Stimulated activated CD4-positive, alpha-beta T cell treated with anti-CD3 and anti-CD28 coated beads, Interleukin-12 subunit alpha, Interleukin-12 subunit beta, amount 100 ng/mL, for 24 hours (primary cell): ENCODE measurements around the gene UTY.

ENCODE experiments used
- DNase-seq, 2 experiments: peaks; one replicate each; pipeline ENCODE4 v3.0.0-alpha.2; 2020; ENCODE audit warnings: low read depth in 2 of 2

Gene UTY

GRCh38 chrY:13479828-13480227 lies at the start of gene UTY:
Gene UTY, minus strand, starts transcription at chrY:13480033. Its CDS starts 368 bp downstream, at chrY:13479665.
- DNase-seq, result peak; percentile 44 to 57

DNA sequence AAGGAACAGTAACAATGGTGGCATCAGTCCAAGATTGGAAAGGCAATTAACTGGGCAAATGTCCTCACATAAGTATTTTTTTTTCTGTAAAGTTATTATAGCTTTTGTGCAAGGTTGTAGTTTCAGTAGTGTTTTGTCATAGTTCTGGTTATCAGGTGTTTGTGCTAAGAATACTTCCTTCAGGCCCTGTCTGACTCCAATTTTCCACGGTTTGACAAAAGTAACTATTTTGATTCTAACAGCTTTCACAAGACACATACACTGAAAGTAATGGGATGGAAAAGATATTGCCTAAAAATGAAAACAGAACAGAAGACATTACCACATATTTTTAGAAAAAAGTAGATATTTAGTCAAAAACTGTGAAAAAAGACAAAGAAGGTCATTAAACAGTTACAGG lies 40.6 kb upstream of the UTY start:
- no peak for DNase-seq

DNA sequence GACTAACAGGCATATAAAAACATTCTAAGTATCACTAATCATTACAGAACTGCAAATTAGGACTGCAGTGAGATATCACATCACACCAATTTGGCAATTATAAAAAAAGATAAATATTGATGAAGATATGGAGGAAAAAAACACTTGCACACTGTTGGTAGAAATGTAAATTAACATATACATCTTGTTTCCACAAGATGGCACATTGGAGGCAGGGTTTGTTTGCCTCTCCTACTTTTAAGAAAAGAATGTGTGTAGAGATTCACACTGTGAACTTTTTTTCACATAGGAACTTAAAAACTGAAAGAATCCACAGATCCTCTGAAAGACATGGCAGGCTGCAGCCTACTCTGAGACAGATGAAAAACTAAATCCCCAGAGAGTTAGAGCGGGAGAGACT lies 21.4 kb upstream of the UTY start:
- no peak for DNase-seq

DNA sequence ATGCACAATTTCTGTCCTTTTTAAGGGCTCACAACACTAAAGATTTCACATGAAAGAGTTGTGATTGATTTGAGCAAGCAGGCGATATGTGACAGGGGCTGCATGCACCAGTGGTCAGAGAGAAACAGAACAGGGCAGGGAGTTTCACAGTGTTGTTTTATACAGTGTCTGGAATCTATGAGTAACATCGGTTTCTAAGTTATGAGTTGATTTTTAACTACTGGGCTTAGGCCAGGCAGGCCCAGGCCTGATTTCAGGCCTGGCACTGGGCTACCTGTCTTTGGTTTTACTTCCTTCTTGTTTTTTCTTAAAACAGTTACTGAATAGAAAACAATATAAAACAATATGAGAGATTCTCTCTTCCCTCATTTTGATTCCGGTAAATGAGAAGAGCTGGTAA lies 13.9 kb upstream of the UTY start:
- no peak for DNase-seq

DNA sequence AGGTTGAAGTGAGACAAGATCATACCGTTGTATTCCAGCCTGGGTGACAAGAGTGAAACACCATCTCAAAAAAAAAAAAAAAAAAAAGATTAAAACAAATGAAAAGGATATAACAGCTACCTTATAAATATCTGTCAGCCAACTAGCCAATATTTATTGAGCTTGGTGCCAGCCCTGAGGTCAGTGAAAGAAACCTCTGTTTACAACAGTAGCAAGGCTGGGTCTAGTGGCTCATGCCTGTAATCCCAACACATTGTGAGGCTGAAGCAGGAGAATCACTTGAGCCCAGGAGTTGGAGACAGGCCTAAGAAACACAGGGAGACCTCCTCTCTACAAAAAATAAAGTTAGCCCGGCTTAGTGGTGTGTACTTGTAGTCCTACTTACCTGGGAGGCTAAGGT lies 12.6 kb upstream of the UTY start:
- DNase-seq, result no peak

DNA sequence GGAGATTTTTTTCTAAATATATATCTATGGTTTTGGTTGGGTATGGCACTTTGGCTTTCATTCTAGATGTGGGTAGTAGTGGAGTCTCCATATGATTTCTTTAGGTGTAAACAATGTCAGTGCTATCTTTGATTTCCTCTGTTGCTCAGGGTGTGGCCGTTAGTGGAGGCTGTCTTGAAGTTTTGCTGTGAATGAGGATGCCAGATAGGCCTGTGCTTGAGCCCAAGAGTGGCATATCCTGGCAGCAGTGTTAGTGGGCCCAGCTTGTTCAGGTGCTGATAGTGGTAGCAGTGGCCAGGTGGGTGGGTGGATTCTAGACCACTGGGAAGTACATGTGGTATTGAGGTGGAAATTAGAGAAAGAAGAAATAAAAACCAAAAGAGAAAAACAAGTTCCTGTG lies 8.9 kb upstream of the UTY start:
- DNase-seq, result no peak

DNA sequence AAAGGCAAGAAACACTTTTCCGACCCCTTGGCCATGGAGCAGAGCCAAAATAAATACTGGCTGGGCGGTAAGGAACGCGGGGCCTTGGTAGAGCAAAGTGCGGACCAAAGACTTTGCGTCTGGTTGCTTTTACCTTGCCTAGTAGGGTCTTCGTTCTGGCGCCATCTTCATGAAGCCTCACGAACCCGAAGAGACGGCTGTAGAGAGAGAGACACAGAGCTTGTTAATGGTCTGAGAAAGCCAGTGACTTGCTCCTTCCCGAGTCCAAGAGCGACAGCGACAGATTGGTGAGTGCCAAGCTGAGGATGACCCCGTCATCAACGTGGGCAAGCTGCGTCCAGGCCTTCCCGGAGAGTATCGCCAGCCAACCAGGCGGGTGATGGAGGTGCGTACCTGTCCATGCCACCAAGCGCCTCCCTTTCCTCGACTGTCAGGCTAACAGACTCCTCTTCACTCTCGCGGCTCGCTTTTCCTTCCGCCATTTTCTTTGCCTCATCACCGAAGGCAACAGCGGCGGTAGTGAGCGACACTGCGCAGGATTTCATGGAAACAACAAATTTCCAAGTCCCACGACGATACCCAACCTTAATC lies 617 bp downstream of the UTY start:
- peak; percentile 17 to 36 for DNase-seq

- DNase-seq, result peak; percentile 8 to 11
These were observed 1.6 kb downstream of the UTY start for GRCh38 chrY:13478126-13478785.

- DNase-seq, result no peak
These were observed 4.8 kb downstream of the UTY start for GRCh38 chrY:13474997-13475396.

DNA sequence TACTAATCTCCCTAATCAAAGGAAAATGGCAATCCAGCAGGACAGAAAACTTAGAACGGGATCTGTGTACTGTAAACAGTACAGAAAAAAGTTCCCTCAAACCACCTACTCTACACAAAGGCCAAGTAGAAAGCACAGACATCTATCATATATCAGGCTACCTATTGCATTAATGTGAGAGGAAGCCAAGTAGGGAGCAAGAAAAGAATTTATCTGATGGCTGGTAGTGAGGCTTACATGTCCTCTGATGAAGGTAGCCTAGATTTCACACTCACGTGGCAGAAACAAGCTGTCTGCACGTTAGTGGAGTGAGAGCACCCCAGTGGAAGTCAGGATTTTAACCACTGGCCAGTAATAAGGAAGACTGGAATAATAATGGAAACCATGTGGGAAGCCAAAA lies 28.3 kb downstream of the UTY start:
- DNase-seq, result no peak

DNA sequence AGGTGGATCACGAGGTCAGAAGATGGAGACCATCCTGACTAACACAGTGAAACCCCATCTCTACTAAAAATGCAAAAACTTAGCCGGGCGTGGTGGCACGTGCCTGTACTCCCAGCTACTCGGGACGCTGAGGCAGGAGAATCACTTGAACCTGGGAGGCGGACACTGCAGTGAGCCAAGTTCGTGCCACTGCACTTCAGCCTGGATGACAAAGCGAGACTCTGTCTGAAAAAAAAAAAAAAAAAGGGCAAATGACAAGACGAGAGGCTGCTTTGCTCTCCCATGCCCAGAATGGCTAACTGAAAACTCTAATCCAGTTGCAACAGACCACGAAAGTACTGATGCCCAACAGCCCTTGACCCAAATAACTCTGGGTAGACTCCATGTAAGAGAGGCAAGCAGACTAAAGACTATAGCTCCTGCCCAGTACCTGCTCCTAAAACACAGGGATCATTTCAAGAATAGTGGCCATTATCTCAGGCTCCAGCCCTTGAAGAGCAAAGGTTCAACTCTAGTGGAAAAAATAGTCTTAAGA lies 29.2 kb downstream of the UTY start:
- no peak for DNase-seq

GRCh38 chrY:13445566-13445965 lies 34.3 kb downstream of the UTY start:
- no peak for DNase-seq

DNA sequence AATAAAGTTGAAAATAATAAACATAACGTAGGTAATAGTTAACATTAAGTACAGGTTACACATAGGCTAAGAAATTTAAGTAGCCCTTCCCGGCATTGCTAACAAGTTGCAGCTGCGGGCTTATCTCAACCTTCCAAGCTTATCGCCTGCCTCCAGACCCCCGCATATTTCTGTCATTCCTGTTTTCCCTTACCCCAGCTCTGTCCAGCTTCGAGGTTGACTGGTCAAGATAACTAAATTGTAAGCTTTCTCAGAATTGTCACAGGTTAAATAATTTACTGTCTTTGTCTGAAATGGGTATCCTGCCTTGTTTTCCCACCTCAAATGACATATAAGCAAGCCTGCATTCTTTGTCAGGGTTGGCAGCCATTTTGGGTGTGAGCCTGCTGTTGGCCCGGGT lies 36.7 kb downstream of the UTY start:
- DNase-seq, result no peak

- DNase-seq, result no peak
These were observed 39.0 kb downstream of the UTY start for GRCh38 chrY:13440811-13441210.

DNA sequence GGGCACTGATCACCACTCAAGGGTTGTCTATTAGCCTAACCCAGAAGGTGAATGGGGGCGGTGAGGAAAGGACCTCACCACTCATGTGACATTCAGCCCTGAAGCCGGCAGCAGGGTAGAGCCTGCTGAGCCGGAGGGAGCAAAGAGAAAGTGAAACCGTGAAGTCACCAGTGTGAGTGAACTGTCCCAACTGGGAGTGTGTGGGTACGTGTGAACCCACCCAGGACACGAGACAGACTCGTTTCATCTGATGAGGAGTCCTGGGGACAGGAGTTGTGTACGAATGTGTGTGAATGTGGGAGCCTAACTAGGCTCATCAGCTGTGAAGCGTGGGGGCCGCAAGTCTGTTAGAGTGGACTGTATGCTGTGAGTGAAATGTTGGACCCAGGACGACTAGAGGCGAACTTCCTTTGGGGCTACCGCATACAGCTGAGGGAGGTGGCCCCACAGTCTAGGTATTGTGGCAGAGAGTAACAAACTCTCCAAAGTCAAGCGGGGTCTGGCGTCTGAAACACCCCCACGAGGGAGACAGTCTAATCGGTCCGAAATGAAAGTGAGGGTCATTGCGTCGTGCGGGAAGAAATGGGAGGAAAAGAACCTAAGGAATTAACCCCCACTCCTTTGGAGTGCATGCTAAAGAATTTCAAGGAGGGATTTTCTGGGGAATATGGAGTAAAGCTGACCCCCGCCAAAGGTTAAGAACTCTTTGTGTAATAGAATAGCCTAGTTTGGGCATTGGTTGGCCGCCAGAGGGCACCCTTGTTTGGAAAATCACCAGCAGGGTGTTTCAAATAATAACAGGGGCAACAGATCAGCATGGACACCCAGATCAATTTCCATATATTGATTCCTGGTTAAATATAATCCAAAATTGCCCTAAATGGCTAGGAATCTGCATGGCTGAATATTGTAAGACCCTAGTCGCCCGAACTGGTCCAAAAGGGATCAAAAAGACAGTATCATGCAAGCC lies 43.6 kb downstream of the UTY start:
- peak; percentile 16 to 32 for DNase-seq

GRCh38 chrY:13435206-13435967 lies 44.4 kb downstream of the UTY start:
- no peak for DNase-seq

DNA sequence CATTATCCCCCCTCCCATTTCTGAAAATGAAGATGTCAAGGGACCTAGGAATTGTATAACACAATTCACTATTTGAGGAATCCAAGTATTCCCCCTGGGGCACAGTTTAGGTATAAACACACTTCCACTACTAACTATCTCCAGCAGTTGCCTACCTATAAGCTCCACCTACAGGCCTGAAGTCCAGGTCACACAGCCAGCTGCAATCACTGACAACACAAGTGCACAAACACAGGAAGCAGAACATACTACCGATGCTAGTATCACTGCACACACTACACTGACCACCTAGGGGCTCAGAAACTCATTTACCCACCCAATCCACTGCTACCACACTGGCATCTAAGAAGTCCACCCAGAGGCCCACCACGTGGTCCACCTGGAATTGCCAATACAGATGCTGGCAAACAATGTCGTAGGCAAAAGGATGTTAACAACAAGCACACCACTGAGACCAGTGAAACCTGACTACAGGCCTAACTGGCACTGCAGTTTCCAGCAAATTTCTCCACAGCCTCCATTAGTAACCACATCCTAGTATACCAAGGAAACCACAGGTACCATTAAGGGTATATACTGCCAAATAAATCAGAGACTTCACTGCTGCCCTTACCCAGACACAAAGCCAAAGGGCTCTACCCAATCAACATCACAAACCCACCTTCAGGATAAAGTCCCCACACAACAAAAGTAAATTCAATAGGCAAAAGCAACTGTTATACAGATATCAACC lies 47.4 kb downstream of the UTY start:
- DNase-seq, result no peak

DNA sequence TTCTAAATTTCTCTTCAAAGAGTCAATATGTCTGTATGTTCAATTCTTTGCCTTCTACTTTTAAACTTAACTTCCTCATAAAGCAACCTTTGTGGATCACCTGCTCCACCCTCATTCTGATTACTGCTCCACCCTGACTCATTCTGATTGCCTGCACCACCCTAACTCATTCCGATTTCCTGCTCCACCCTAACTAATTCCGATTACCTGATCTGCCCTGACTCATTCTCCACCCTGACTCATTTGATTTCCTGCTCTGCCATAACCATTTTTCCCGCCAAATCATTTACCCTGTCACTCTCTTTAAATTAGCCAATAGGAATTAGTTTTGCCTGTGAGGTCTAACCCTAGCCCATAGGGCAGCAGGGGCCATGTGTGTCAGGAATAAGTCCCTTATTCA lies 50.3 kb downstream of the UTY start:
- no peak for DNase-seq

GRCh38 chrY:13423281-13423732 lies 56.5 kb downstream of the UTY start:
- no peak for DNase-seq

DNA sequence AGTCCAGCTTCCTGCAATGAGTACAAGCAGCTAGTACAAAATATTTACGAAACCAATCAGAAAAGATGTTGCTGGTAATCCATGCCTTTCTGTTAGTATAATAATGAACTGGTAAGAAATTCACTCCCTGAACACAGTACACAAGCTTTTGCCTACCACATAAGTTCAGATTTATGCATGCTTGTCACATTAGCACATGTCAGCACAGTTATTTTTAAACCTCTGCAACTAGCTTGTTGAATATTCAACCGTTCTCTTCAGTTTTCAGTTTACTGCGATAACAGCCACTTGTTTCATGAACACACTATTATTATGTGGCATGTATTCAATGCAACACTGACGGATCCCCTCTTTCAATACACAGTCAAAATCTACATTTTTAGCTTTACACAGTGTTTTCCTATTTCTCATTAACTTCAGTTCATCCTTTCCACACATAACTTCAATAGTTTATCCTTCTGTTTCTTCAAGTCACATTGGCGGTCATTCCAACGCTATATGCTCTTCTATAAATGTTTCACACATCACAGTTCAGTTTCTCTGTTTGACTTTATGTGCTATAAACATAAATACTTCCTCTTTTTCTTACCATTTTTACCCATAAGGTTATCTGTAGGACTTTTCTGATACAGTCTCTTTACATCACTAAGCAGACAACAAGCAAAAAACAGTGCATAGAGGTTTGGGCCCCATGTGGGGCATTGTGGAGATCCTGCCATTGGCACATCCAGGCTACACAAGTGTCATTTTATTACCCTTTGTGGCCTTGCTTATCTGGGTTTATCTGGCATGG lies 62.8 kb downstream of the UTY start:
- DNase-seq, result no peak
